Activated naive CD8-positive, alpha-beta T cell treated with anti-CD3 and anti-CD28 coated beads, Interleukin-2, amount 50 U/mL, for 24 hours (primary cell): Measurements from ENCODE around the gene MVD.

ENCODE experiments used
- ATAC-seq: fragments of 150-1000 bp; cut with Tn5 transposase; one replicate; pipeline ENCODE4 v1.10.0; 2021
- DNase-seq: peaks from one replicate; pipeline ENCODE4 v3.0.0; 2021
- H3K27ac Mint-ChIP-seq: one replicate; pipeline ENCODE4 v1.8.0; 2021; ENCODE audit warnings: mild to moderate bottlenecking, mixed read lengths
- H3K27me3 Mint-ChIP-seq: one replicate; pipeline ENCODE4 v1.8.0; 2021; ENCODE audit warnings: mixed read lengths
- H3K36me3 Mint-ChIP-seq: one replicate; pipeline ENCODE4 v1.8.0; 2021; ENCODE audit warnings: low read depth, mixed read lengths
- H3K4me1 Mint-ChIP-seq: one replicate; pipeline ENCODE4 v1.8.0; 2021; ENCODE audit warnings: mixed read lengths
- H3K4me3 Mint-ChIP-seq: one replicate; pipeline ENCODE4 v1.8.0; 2021; ENCODE audit warnings: mild to moderate bottlenecking, moderate library complexity, mixed read lengths
- H3K9me3 Mint-ChIP-seq: one replicate; pipeline ENCODE4 v1.8.0; 2021; ENCODE audit warnings: mixed read lengths

Gene MVD

GRCh38 chr16:88691129-88691813 lies 28.4 kb upstream of the MVD start:
- H3K4me1 Mint-ChIP-seq = peaks cover 28% of the 10 kb centered on the region
- ATAC-seq = no peak

GRCh38 chr16:88690341-88691128 lies 27.6 kb upstream of the MVD start:
- H3K4me1 Mint-ChIP-seq = peaks cover 29% of the 10 kb centered on the region
- ATAC-seq (no peak), DNase-seq (no peak)
- H3K9me3 Mint-ChIP-seq = no peaks in the 10 kb centered on the region
- H3K4me3 Mint-ChIP-seq = no peak overlapping the region
- no peaks in the 10 kb centered on the region for H3K27me3 Mint-ChIP-seq
- peak overlapping the region; percentile 63 for H3K27ac Mint-ChIP-seq
- no peaks in the 10 kb centered on the region for H3K36me3 Mint-ChIP-seq

More at GRCh38 chr16:88691129-88691813, 28.4 kb upstream of the MVD start:
- no peaks in the 10 kb centered on the region for H3K36me3 Mint-ChIP-seq
- H3K27me3 Mint-ChIP-seq = no peaks in the 10 kb centered on the region
- no peak overlapping the region for H3K4me3 Mint-ChIP-seq
- no peak for DNase-seq
- H3K9me3 Mint-ChIP-seq = no peaks in the 10 kb centered on the region
- H3K27ac Mint-ChIP-seq = peak overlapping the region; percentile 63

- Mint-ChIP-seq H3K4me1 (peaks cover 44% of the 10 kb centered on the region), H3K4me3 (no peak overlapping the region), H3K27me3 (no peaks in the 10 kb centered on the region), H3K36me3 (no peaks in the 10 kb centered on the region), H3K27ac (no peak overlapping the region), H3K9me3 (no peaks in the 10 kb centered on the region)
- ATAC-seq (no peak), DNase-seq (no peak)
Measured at GRCh38 chr16:88688013-88688778, 25.3 kb upstream of the MVD start.

GRCh38 chr16:88687676-88688012 lies 24.8 kb upstream of the MVD start:
- Mint-ChIP-seq H3K4me1 (peaks cover 42% of the 10 kb centered on the region), H3K36me3 (no peaks in the 10 kb centered on the region), H3K9me3 (no peaks in the 10 kb centered on the region), H3K27ac (no peak overlapping the region), H3K27me3 (no peaks in the 10 kb centered on the region), H3K4me3 (no peak overlapping the region)
- ATAC-seq (no peak), DNase-seq (no peak)

GRCh38 chr16:88687254-88687576 lies 24.3 kb upstream of the MVD start:
- H3K27me3 Mint-ChIP-seq = no peaks in the 10 kb centered on the region
- no peak overlapping the region for H3K27ac Mint-ChIP-seq
- H3K4me1 Mint-ChIP-seq = peaks cover 41% of the 10 kb centered on the region
- no peaks in the 10 kb centered on the region for H3K36me3 Mint-ChIP-seq
- no peak for ATAC-seq
- no peaks in the 10 kb centered on the region for H3K9me3 Mint-ChIP-seq
- no peak for DNase-seq
- no peak overlapping the region for H3K4me3 Mint-ChIP-seq

- DNase-seq (peak; percentile 92), ATAC-seq (peak; percentile 80)
- Mint-ChIP-seq H3K9me3 (no peaks in the 10 kb centered on the region), H3K27ac (no peak within 1 kb of the TSS), H3K36me3 (no peaks in the 10 kb centered on the region), H3K27me3 (no peaks in the 10 kb centered on the region), H3K4me1 (peaks cover 41% of the 10 kb centered on the region), H3K4me3 (peak within 1 kb of the TSS; percentile 68)
Measured at GRCh38 chr16:88686439-88687253, 23.8 kb upstream of the MVD start, which contains the start of gene SNAI3. TSS of gene SNAI3 (minus strand) at chr16:88686507. CDS start at chr16:88686406, 101 bp downstream.

- H3K4me1 Mint-ChIP-seq = peaks cover 42% of the 10 kb centered on the region
- no peaks in the 10 kb centered on the region for H3K9me3 Mint-ChIP-seq
- H3K27me3 Mint-ChIP-seq = no peaks in the 10 kb centered on the region
- no peaks in the 10 kb centered on the region for H3K36me3 Mint-ChIP-seq
- H3K4me3 Mint-ChIP-seq = peak overlapping the region; percentile 68
- DNase-seq (peak; percentile 45), ATAC-seq (peak; percentile 12)
- H3K27ac Mint-ChIP-seq = no peak overlapping the region
Measured at GRCh38 chr16:88686062-88686438, 23.2 kb upstream of the MVD start.

- no peaks in the 10 kb centered on the region for H3K36me3 Mint-ChIP-seq
- DNase-seq (peak; percentile 77), ATAC-seq (peak; percentile 13)
- no peak overlapping the region for H3K27ac Mint-ChIP-seq
- H3K9me3 Mint-ChIP-seq = no peaks in the 10 kb centered on the region
- peak overlapping the region; percentile 68 for H3K4me3 Mint-ChIP-seq
- peaks cover 40% of the 10 kb centered on the region for H3K4me1 Mint-ChIP-seq
- H3K27me3 Mint-ChIP-seq = no peaks in the 10 kb centered on the region
Measured at GRCh38 chr16:88685156-88686061, 22.5 kb upstream of the MVD start.

- Mint-ChIP-seq H3K4me3 (peak overlapping the region; percentile 68), H3K9me3 (no peaks in the 10 kb centered on the region), H3K36me3 (no peaks in the 10 kb centered on the region), H3K4me1 (peaks cover 39% of the 10 kb centered on the region), H3K27ac (no peak overlapping the region), H3K27me3 (no peaks in the 10 kb centered on the region)
- no peak for DNase-seq
- ATAC-seq = no peak
Measured at GRCh38 chr16:88684569-88685155, 21.8 kb upstream of the MVD start.

GRCh38 chr16:88681709-88682451 lies 19.0 kb upstream of the MVD start:
- peak; percentile 73 for DNase-seq
- H3K36me3 Mint-ChIP-seq = no peaks in the 10 kb centered on the region
- H3K4me1 Mint-ChIP-seq = peaks cover 37% of the 10 kb centered on the region
- H3K4me3 Mint-ChIP-seq = peak overlapping the region; percentile 61
- H3K9me3 Mint-ChIP-seq = no peaks in the 10 kb centered on the region
- H3K27ac Mint-ChIP-seq = peak overlapping the region; percentile 88
- ATAC-seq = peak; percentile 60
- no peaks in the 10 kb centered on the region for H3K27me3 Mint-ChIP-seq

- H3K27me3 Mint-ChIP-seq = no peaks in the 10 kb centered on the region
Measured at GRCh38 chr16:88681084-88681680, 18.3 kb upstream of the MVD start.

GRCh38 chr16:88680554-88681083 lies 17.7 kb upstream of the MVD start:
- Mint-ChIP-seq H3K27ac (peak overlapping the region; percentile 88), H3K36me3 (no peaks in the 10 kb centered on the region), H3K27me3 (no peaks in the 10 kb centered on the region), H3K4me1 (peaks cover 36% of the 10 kb centered on the region), H3K4me3 (no peak overlapping the region), H3K9me3 (no peaks in the 10 kb centered on the region)
- ATAC-seq = no peak
- DNase-seq = no peak

More at GRCh38 chr16:88681084-88681680, 18.3 kb upstream of the MVD start:
- DNase-seq (peak; percentile 60), ATAC-seq (no peak)
- H3K27ac Mint-ChIP-seq = peak overlapping the region; percentile 88
- H3K36me3 Mint-ChIP-seq = no peaks in the 10 kb centered on the region
- peaks cover 36% of the 10 kb centered on the region for H3K4me1 Mint-ChIP-seq
- peak overlapping the region; percentile 61 for H3K4me3 Mint-ChIP-seq
- no peaks in the 10 kb centered on the region for H3K9me3 Mint-ChIP-seq
